GM04504 (cell line): ENCODE results near the gene GLOD5.

Experiments
- DNase-seq: peaks from one replicate; pipeline ENCODE4 v3.0.0-alpha.2; 2012; ENCODE audit warnings: low read depth

The GLOD5 gene

DNA sequence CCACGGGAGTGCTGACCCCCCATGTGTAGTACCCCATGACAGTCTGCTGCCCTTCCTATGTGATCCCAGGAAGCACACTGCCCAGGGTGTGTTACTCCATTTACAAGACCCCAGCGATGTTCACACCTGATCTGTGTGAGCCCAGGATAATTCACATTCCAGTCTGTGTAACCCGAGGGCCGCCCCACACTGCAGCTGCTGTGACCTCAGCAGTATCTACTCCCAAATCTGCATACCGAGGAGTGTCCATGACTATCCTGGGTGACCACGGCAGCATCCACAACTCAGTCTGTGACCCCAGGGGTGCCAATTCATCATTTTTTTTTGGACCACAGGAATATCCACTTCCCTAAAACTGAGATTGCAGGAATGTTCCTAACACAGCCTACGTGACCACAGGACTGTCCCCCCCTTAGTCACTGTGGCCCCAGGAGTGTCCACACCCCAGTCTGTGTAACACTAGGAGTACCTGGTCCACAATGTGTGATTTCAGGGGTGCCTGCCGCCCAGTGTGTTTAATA is 7.8 kb upstream of the GLOD5 start:
- DNase-seq, result no peak

- DNase-seq, result no peak
Measured at GRCh38 chrX:48754238-48754637, 7.3 kb upstream of the GLOD5 start.

DNA sequence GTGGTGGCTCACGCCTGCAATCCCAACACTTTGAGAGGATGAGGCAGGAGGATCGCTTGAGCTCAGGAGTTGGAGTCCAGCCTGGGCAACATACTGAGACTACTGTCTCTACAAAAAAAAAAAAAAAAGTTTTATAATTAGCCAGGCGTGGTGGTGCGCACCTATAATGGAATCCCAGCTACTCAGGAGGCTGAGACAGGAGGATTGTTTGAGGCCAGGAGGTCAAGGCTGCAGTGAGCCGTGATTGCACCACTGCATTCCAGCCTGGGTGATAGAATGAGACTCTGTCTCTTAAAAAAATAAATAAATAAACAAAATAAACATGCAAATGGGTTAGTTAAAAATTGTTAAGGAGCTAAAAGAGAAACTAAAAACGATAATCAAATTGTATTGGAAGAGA is 7.7 kb downstream of the GLOD5 start:
- DNase-seq, result no peak

GRCh38 chrX:48770296-48770695 is 8.7 kb downstream of the GLOD5 start:
- no peak for DNase-seq

DNA sequence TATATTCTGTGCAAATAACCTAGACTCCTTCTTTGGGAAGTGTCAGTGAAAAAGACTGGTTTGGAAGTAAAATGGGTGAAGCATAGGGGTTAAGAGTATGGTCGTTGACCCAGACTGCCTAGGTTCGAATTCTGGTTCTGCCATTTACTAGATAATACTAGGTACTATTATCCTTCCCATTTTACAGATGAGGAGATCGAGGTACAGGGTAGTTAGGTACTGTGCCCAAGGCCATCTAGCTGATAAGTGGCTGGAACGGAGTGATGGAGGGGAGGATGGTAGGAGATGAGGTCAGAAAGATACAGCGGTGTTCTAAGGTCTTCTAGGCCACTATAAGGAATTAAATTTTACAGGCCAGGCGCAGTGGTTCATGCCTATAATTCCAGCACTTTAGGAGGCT is 11.1 kb downstream of the GLOD5 start:
- no peak for DNase-seq

DNA sequence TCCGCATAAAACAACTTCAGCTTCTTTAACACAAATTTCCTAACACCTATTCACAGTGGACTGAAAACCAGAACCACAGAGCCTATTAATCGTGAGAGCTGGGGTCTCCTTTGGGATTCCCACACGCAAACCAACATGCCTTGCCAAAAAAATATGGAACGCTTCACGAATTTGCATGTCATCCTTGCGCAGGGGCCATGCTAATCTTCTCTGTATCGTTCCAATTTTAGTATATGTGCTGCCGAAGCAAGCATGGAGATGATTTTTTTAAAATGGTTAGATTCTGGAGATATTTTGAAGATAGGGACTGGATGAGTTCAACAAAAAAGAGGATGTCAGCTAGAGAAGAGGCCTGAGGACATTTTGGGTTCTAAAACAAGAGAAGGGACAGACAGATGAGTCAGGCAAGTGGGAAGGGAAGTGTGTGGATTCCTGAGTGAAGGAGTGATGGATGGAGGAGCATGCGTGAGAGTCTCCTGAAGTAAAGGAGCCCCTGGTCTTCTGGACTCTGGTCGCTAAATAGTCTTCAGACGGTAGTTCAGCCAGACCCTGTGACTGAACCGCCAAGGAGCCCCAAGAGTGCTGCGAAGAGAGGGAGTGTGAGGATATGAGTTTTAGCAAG is 15.4 kb downstream of the GLOD5 start:
- DNase-seq, result no peak

DNA sequence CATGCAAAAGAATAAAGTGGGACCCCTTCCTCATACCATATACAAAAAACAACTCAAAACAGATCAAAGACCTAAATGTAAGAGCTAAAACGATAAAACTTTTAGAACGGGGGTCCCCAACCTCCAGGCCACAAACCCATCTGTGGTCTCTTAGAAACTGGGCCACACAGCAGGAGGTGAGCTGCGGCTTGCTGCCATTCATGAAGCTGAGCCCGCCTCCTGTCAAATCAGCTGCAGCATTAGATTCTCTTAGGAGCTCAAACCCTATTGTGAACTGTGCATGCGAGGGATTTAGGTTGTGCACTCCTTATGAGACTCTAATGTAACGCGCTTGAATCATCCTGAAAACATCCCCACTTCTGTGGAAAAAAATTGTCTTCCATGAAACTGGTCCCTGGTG is 17.9 kb downstream of the GLOD5 start:
- no peak for DNase-seq

- no peak for DNase-seq
Measured at GRCh38 chrX:48781705-48782104, 20.2 kb downstream of the GLOD5 start.

DNA sequence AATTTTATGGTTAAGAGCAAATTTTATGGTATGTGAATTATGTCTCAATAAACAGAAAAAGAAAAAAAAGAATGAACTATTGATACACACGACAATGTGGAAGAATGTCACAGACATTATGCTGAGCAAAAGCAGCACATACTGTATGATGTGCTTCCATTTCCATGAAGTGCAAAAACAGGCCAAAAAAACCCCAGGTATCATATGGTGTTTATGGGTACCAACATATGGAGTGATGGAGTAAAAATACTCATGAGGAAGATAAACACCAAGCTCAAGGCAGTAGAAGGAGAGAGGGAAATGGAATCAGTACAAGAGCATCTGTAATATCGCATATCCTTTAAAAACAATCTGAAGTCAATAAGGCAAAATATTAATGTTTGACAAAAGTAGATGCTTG is 20.7 kb downstream of the GLOD5 start:
- no peak for DNase-seq

GRCh38 chrX:48782795-48783194 is 21.2 kb downstream of the GLOD5 start:
- no peak for DNase-seq

DNA sequence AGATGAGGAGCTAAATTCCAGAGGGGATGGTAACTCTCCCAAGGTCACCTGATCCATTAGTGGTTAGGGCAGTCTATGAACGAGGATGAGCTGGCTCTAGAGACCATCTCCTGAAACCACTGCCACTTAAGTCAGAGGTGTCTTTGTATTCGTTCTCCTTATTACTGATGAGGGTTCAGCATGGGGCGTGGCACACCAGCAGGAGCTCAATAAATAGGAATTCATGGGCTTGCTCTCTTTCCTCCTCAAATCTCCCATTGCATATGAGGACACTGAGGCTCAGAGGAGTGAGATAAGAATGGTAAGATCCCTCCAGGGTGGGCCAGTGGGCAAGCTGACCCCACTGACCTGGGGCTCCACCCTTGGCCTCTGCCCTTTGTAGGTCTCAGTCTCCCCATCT is 23.2 kb downstream of the GLOD5 start:
- no peak for DNase-seq

- DNase-seq, result no peak
Measured at GRCh38 chrX:48785186-48785539, 23.6 kb downstream of the GLOD5 start.

- DNase-seq, result no peak
Measured at GRCh38 chrX:48785540-48786214, 24.1 kb downstream of the GLOD5 start.

GRCh38 chrX:48786341-48786800 is 24.8 kb downstream of the GLOD5 start, which contains the start of gene GATA1:
TSS of gene GATA1 (plus strand) at chrX:48786590. CDS start at chrX:48791110, 4,520 bp downstream.
- DNase-seq, result no peak

- DNase-seq, result no peak
Measured at GRCh38 chrX:48786825-48787504, 25.4 kb downstream of the GLOD5 start.

DNA sequence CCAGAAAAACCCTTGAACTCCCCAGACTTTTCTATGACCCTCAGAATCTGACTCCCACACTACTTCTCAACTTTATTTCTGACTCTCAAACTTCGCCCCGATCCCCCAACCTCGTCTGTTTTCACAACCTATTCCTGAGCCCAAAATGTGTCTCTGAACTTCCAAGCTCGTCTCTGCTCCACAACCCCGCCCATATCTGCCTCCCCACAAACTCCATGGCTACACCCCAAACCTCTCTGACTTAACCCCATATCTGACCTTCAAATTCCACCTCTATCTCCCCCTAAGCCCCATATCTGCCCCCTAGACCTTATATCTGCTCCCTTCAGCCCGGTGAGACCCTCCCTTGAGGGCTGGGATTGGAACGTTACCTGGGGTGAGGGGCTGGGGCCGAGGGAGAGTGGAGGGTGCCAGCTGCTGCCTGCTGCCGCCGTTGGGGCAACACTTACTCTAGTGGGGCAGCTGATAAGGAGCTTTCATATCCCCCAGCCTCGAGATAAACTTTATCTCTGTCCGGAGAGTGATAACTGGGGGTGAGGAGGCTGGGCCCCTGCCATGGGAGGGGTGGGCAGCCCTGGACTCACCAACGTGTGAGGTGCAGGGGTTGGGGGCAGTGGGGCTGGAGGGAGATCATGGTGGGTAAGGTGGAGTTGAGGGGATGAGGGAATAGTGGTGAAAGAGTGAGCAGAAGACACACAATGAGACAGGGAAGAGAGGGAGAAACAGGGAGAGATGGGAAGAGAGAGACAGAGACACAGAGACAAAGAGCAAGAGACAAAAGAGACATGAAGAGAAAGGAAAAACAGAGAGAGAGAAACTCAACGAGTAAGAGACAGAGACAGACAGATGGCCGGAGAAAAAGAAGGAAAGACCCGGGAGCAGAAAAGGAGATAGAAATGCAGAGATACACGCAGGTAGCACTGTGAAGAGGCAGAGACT is 26.2 kb downstream of the GLOD5 start:
- no peak for DNase-seq

- no peak for DNase-seq
Measured at GRCh38 chrX:48789366-48790220, 28.0 kb downstream of the GLOD5 start.

DNA sequence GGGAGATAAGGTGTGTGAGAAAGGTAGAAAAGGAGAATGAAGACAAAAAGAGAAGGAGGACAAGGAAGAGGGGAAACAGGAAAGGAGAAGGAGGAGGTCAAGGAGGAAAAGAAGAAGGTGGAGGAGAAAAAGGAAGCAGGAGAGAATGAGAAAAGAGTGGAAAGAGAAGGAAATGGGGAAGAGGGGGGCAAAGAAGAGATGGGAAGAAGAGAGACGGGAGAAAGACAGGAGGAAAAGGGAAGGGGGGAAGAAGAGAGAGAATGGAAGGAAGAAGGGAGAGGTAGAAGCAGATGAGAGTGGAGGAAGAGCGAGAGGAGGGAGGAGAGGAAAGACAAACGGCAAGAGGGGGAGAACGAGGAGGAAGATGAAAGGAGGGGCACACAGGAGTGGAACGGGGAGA is 28.9 kb downstream of the GLOD5 start:
- no peak for DNase-seq

DNA sequence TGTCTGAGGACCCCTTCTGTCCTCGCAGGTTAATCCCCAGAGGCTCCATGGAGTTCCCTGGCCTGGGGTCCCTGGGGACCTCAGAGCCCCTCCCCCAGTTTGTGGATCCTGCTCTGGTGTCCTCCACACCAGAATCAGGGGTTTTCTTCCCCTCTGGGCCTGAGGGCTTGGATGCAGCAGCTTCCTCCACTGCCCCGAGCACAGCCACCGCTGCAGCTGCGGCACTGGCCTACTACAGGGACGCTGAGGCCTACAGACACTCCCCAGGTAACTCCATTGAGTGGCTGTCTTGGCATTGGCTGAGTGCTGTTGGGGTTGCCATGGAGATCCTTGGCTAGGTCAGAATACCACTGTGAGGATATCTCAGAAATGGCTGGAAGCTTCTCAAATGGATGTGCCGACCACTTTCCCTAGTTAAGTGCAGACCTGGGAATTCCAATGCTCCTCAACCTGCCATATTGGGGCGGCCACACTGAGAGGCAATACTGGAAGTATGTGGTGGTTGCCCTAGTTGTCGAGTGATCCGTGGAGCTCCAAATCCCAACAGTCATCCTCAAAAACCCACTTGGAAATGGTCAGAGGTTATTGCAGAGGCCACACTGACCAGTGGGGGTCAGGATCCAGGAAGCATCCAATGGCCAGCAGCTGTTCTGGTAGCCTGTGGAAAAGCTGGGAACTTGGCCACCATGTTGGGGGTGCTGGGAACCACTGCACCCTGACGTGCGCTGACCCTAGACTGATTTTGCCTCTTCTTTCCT is 29.7 kb downstream of the GLOD5 start:
- DNase-seq, result no peak

DNA sequence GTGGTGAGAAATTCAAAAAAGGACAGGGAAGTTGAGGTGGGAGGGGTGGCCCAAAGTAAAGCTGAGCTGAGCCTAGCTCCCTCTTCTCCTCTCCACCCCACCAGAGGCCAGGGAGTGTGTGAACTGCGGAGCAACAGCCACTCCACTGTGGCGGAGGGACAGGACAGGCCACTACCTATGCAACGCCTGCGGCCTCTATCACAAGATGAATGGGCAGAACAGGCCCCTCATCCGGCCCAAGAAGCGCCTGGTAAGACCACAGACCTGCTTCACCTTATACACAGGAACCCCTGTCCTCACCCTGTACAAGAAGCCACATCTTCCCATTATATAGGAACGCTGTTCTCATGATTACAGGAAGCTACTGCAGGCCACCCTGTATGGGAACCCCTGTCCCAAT is 30.7 kb downstream of the GLOD5 start:
- no peak for DNase-seq
